Caco-2 (cell line): ENCODE measurements around the gene EML4. TPM values are rescaled to one million over a fixed set of nuclear protein-coding genes. Genes with fewer than 3 reads are reported as not detected.
A peak's percentile ranks its signal among the peaks of the same experiment; 100 is the strongest.

Experiments used
- BruUV-seq: library from RNA; stranded (reverse); fragments of 400-500 nt; replicated peaks from 2 replicates; lab custom pipeline; 2021; lab: Mats Ljungman, UMichigan
- CTCF ChIA-PET: fragments of 300-600 bp; sonication (Branson Sonifier 250); formaldehyde crosslinking; loops from one replicate; lab custom pipeline; 2022; ENCODE audit warnings: antibody characterized with exemption; lab: Charles Lee
- POLR2A ChIA-PET: fragments of 300-600 bp; sonication (Branson Sonifier 250); formaldehyde crosslinking; loops from one replicate; lab custom pipeline; 2022; ENCODE audit warnings: antibody characterized with exemption; lab: Charles Lee
- DNase-seq, 2 experiments: peaks; one replicate each; pipeline versions ENCODE4 v3.0.0 to v3.0.0-alpha.2; 2020 to 2022
- H3K27me3 ChIP-seq: replicated peaks from 2 replicates; pipeline ENCODE4 v1.6.0; 2011; ENCODE audit warnings: low read length; ENCODE audit not compliant: control insufficient read depth, insufficient read depth
- H3K36me3 ChIP-seq: 2 replicates; pipeline ENCODE4 v1.5.1; 2011; ENCODE audit warnings: low read length; ENCODE audit not compliant: control insufficient read depth, insufficient read depth
- H3K4me1 ChIP-seq: fragments of 250-450 bp; sonication (Bioruptor Pico); 2 replicates; pipeline ENCODE4 v1.5.1; 2020; ENCODE audit warnings: mild to moderate bottlenecking
- H3K4me3 ChIP-seq: 2 replicates; pipeline ENCODE4 v1.5.1; 2011; ENCODE audit warnings: low read depth, mild to moderate bottlenecking, control low read depth, low read length
- H3K9me3 ChIP-seq: fragments of 250-450 bp; sonication (Bioruptor Pico); 2 replicates; pipeline ENCODE4 v1.5.1; 2020; ENCODE audit warnings: mild to moderate bottlenecking, moderate library complexity
- H3K27ac Mint-ChIP-seq: one replicate; pipeline ENCODE4 v1.8.0; 2022; ENCODE audit warnings: mixed read lengths; ENCODE audit not compliant: unreplicated experiment
- H3K27me3 Mint-ChIP-seq: one replicate; pipeline ENCODE4 v1.8.0; 2022; ENCODE audit warnings: mixed read lengths; ENCODE audit not compliant: insufficient read depth, unreplicated experiment
- H3K36me3 Mint-ChIP-seq: one replicate; pipeline ENCODE4 v1.8.0; 2022; ENCODE audit warnings: mild to moderate bottlenecking, mixed read lengths; ENCODE audit not compliant: insufficient read depth, unreplicated experiment
- H3K4me1 Mint-ChIP-seq: one replicate; pipeline ENCODE4 v1.8.0; 2022; ENCODE audit warnings: low read depth, mixed read lengths; ENCODE audit not compliant: unreplicated experiment
- H3K4me3 Mint-ChIP-seq: one replicate; pipeline ENCODE4 v1.8.0; 2022; ENCODE audit warnings: mild to moderate bottlenecking, moderate library complexity, mixed read lengths; ENCODE audit not compliant: unreplicated experiment
- H3K9me3 Mint-ChIP-seq: one replicate; pipeline ENCODE4 v1.8.0; 2022; ENCODE audit warnings: mixed read lengths; ENCODE audit not compliant: unreplicated experiment
- intact Hi-C: fragments of 100-400 bp; cut with micrococcal nuclease; formaldehyde crosslinking; loops from one replicate; pipeline ENCODE4 v1.10.0; 2022; ENCODE audit not compliant: unreplicated experiment
- total RNA-seq: library from RNA; stranded (reverse); gene quantifications from 2 replicates; pipeline ENCODE4 v1.2.3, GENCODE V29; 2022
- TF ChIP-seq, protein P1 (sequence below), 2 experiments: fragments of 200-600 bp in 1 of 2; IDR thresholded peaks; 1 replicate in 1 of 2; 2 replicates in 1 of 2; pipeline versions ENCODE4 v1.5.1 to v1.8.0; 2011 to 2022; ENCODE audit warnings: antibody characterized with exemption in 1 of 2, control low read depth in 1 of 2, inconsistent platforms in 1 of 2, low read depth in 1 of 2, low read length in 1 of 2, mild to moderate bottlenecking in 1 of 2, moderate library complexity in 1 of 2; ENCODE audit not compliant: insufficient read depth in 1 of 2, severe bottlenecking in 1 of 2, unreplicated experiment in 1 of 2

The EML4 gene
- total RNA-seq, 1 experiment from 2014 or later: 125 TPM

- peaks cover 21% of the 10 kb centered on the region for H3K4me1 ChIP-seq
- intact Hi-C loops: loop anchor here (5.0 kb wide), 1 partner anchor 33 kb away; no protein-coding TSS in a partner anchor
- Mint-ChIP-seq H3K4me1 (peaks cover 24% of the 10 kb centered on the region), H3K9me3 (no peaks in the 10 kb centered on the region), H3K27ac (no peak overlapping the region), H3K27me3 (no peaks in the 10 kb centered on the region), H3K36me3 (peaks cover 9% of the 10 kb centered on the region), H3K4me3 (no peak overlapping the region)
- BruUV-seq: no TSS peak
- no peaks in the 10 kb centered on the region for H3K9me3 ChIP-seq
- no peaks in the 10 kb centered on the region for H3K27me3 ChIP-seq
- POLR2A ChIA-PET: no interaction called here
- CTCF ChIA-PET: no interaction called here
- H3K4me3 ChIP-seq: no peak overlapping the region
- no peak for DNase-seq
- H3K36me3 ChIP-seq: no peaks in the 10 kb centered on the region
- TF ChIP-seq, protein P1, sequence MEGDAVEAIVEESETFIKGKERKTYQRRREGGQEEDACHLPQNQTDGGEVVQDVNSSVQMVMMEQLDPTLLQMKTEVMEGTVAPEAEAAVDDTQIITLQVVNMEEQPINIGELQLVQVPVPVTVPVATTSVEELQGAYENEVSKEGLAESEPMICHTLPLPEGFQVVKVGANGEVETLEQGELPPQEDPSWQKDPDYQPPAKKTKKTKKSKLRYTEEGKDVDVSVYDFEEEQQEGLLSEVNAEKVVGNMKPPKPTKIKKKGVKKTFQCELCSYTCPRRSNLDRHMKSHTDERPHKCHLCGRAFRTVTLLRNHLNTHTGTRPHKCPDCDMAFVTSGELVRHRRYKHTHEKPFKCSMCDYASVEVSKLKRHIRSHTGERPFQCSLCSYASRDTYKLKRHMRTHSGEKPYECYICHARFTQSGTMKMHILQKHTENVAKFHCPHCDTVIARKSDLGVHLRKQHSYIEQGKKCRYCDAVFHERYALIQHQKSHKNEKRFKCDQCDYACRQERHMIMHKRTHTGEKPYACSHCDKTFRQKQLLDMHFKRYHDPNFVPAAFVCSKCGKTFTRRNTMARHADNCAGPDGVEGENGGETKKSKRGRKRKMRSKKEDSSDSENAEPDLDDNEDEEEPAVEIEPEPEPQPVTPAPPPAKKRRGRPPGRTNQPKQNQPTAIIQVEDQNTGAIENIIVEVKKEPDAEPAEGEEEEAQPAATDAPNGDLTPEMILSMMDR (IDR thresholded peaks at IDR 0.05; ENCODE audit: insufficient read depth in 1 of 2, low read depth in 1 of 2, low read length in 1 of 2, severe bottlenecking in 1 of 2, unreplicated experiment in 1 of 2): no peak
Observed at GRCh38 chr2:42164971-42165370, 4.2 kb upstream of the EML4 start.

DNA sequence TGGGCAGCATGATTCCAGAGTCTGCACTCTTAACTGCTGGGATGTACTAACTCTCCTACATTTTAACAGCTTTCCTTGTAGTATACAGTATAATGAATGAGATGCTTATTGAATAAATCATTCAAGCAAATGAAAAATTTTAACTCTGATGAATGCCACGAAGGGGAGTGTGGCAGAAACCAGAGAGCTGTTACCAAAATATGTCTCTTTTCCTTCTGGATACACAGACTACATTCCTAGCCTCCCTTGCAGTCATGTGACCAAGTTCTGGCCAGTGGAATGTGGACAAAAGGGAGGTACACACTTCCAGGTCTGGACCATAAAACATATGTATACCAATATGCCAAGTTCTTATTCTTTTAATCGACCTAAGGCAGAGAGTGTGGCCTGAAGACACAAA, 1.7 kb upstream of the EML4 start:
- intact Hi-C loops: loop anchor here (5.0 kb wide), 1 partner anchor 35 kb away; no protein-coding TSS in a partner anchor
- Histone ChIP-seq H3K4me3 (no peak overlapping the region), H3K9me3 (no peaks in the 10 kb centered on the region), H3K4me1 (peaks cover 29% of the 10 kb centered on the region), H3K36me3 (no peaks in the 10 kb centered on the region), H3K27me3 (no peaks in the 10 kb centered on the region)
- no peaks in the 10 kb centered on the region for H3K9me3 Mint-ChIP-seq
- POLR2A ChIA-PET: interaction anchor here (1.8 kb wide), 1 partner anchor 26 kb away, joined by 7 read pairs; no protein-coding TSS in a partner anchor
- CTCF ChIA-PET: interaction anchor here (0.6 kb wide), 1 partner anchor 41 kb away, joined by 11 read pairs; no protein-coding TSS in a partner anchor
- no peaks in the 10 kb centered on the region for H3K27me3 Mint-ChIP-seq
- peaks cover 9% of the 10 kb centered on the region for H3K36me3 Mint-ChIP-seq
- H3K4me1 Mint-ChIP-seq: peaks cover 24% of the 10 kb centered on the region
- TF ChIP-seq, protein P1 (IDR thresholded peaks at IDR 0.05; ENCODE audit: insufficient read depth in 1 of 2, low read depth in 1 of 2, low read length in 1 of 2, severe bottlenecking in 1 of 2, unreplicated experiment in 1 of 2): no peak
- BruUV-seq: no TSS peak
- H3K27ac Mint-ChIP-seq: peak overlapping the region; percentile 39
- peak; percentile 45 to 60 for DNase-seq
- H3K4me3 Mint-ChIP-seq: no peak overlapping the region

GRCh38 chr2:42168459-42169099, 574 bp upstream of the EML4 start:
- intact Hi-C loops: loop anchor here (1.0 to 5.0 kb wide), 4 partner anchors 23 to 36 kb away; no protein-coding TSS in a partner anchor
- BruUV-seq: TSS peak; percentile 77
- Mint-ChIP-seq H3K4me1 (peaks cover 29% of the 10 kb centered on the region), H3K36me3 (peaks cover 9% of the 10 kb centered on the region), H3K27me3 (no peaks in the 10 kb centered on the region), H3K27ac (peak overlapping the region; percentile 39), H3K4me3 (no peak overlapping the region), H3K9me3 (no peaks in the 10 kb centered on the region)
- Histone ChIP-seq H3K4me1 (peaks cover 29% of the 10 kb centered on the region), H3K36me3 (no peaks in the 10 kb centered on the region), H3K27me3 (no peaks in the 10 kb centered on the region), H3K4me3 (no peak overlapping the region), H3K9me3 (no peaks in the 10 kb centered on the region)
- no peak for DNase-seq
- ChIA-PET CTCF (no interaction called here), POLR2A (interaction anchor here (0.5 to 1.3 kb wide), 5 partner anchors 21 to 39 kb away, joined by 3 to 6 read pairs (median 4); no protein-coding TSS in a partner anchor)
- TF ChIP-seq, protein P1 (IDR thresholded peaks at IDR 0.05; ENCODE audit: insufficient read depth in 1 of 2, low read depth in 1 of 2, low read length in 1 of 2, severe bottlenecking in 1 of 2, unreplicated experiment in 1 of 2): no peak
